Measurements from ENCODE around the gene SSBP1.

DNA sequence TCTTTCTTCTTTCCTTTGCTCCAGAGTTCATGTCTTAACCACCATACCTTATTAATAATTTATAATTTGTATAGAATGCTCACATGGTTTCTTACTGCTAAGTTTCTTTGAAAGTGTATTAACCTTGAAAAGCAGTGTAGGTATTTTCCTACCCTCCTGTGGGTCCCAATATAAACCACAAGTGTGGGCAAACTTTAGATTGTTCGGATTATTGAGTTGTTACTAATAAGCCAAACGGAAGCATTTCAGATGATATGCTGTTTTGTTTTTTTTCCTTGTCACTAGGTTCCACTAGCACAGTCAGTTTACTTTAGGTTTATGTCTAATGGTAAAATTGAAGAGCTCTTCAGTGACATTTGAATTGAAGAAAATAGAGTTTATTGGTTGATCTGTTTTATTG is 10.2 kb downstream of the SSBP1 start:
- TF ChIP-seq POLR2A (IDR thresholded peaks at IDR 0.05) (no peak), POLR2AphosphoS5 (IDR thresholded peaks at IDR 0.05) (no peak), EP300 (IDR thresholded peaks at IDR 0.05; ENCODE audit: low read depth) (no peak)
- TF ChIP-seq, protein P1, sequence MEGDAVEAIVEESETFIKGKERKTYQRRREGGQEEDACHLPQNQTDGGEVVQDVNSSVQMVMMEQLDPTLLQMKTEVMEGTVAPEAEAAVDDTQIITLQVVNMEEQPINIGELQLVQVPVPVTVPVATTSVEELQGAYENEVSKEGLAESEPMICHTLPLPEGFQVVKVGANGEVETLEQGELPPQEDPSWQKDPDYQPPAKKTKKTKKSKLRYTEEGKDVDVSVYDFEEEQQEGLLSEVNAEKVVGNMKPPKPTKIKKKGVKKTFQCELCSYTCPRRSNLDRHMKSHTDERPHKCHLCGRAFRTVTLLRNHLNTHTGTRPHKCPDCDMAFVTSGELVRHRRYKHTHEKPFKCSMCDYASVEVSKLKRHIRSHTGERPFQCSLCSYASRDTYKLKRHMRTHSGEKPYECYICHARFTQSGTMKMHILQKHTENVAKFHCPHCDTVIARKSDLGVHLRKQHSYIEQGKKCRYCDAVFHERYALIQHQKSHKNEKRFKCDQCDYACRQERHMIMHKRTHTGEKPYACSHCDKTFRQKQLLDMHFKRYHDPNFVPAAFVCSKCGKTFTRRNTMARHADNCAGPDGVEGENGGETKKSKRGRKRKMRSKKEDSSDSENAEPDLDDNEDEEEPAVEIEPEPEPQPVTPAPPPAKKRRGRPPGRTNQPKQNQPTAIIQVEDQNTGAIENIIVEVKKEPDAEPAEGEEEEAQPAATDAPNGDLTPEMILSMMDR (IDR thresholded peaks at IDR 0.05): no peak

Measured in transverse colon (tissue), 4 donors.